ENCODE measurements around the gene PALLD.

- no peak for TF ChIP-seq CTCF (IDR thresholded peaks at IDR 0.05; ENCODE audit: poor library complexity, severe bottlenecking)
- no peak for TF ChIP-seq EZH2 (IDR thresholded peaks at IDR 0.05; ENCODE audit: borderline replicate concordance, insufficient read depth, low read length, poor library complexity, severe bottlenecking)
- TF ChIP-seq RAD21 (conservative IDR thresholded peaks at IDR 0.05) = no peak
- TF ChIP-seq POLR2AphosphoS5 (IDR thresholded peaks at IDR 0.05) = no peak
- TF ChIP-seq REST (IDR thresholded peaks at IDR 0.05; ENCODE audit: borderline replicate concordance) = no peak
- no peak for TF ChIP-seq TAF1 (IDR thresholded peaks at IDR 0.05; ENCODE audit: low read depth)
- no peak for TF ChIP-seq MXI1 (conservative IDR thresholded peaks at IDR 0.05; ENCODE audit: poor library complexity, severe bottlenecking)
- no peak for TF ChIP-seq EP300 (conservative IDR thresholded peaks at IDR 0.05; ENCODE audit: poor library complexity, severe bottlenecking)
Measured at GRCh38 chr4:168574581-168575295, 77.9 kb downstream of the PALLD start.
